ENCODE data around the gene ATG3.

- TF ChIP-seq MAX (IDR thresholded peaks at IDR 0.05) (no peak), ATF3 (IDR thresholded peaks at IDR 0.05) (no peak), CTCF (IDR thresholded peaks at IDR 0.05; ENCODE audit: low read depth, low read length, missing input control) (no peak), YY1 (IDR thresholded peaks at IDR 0.05) (no peak), REST (IDR thresholded peaks at IDR 0.05) (no peak), SP1 (IDR thresholded peaks at IDR 0.05) (no peak), RXRA (IDR thresholded peaks at IDR 0.05) (no peak)
These were observed 3.2 kb upstream of the ATG3 start for GRCh38 chr3:112564940-112565305.

Measured in liver (tissue), 3 donors.